Kidney epithelial cell (primary cell): ENCODE data around the gene EML4. TPM values are rescaled to one million over a fixed set of nuclear protein-coding genes. Genes with fewer than 3 reads are reported as not detected.

Experiments used
- DNase-seq: peaks from one replicate; pipeline ENCODE4 v3.0.0-alpha.2; 2010; ENCODE audit warnings: low read depth
- H3K27me3 ChIP-seq: 2 replicates; pipeline ENCODE4 v1.6.0; 2011; ENCODE audit warnings: low read length; ENCODE audit not compliant: control insufficient read depth, insufficient read depth
- H3K36me3 ChIP-seq: 2 replicates; pipeline ENCODE4 v1.5.1; 2011; ENCODE audit warnings: low read length; ENCODE audit not compliant: control insufficient read depth, insufficient read depth
- H3K4me3 ChIP-seq: 2 replicates; pipeline ENCODE4 v1.5.1; 2011; ENCODE audit warnings: low read depth, mild to moderate bottlenecking, control low read depth, low read length
- total RNA-seq: library from RNA; depleted of rRNA; stranded (reverse); fragments of >200 nt; gene quantifications from 2 replicates; pipeline ENCODE4 v1.2.3, GENCODE V29; 2015
- TF ChIP-seq, protein P1 (sequence below): IDR thresholded peaks from 2 replicates; pipeline ENCODE4 v1.5.1; 2011; ENCODE audit warnings: mild to moderate bottlenecking, moderate library complexity, low read length, control low read depth, inconsistent platforms; ENCODE audit not compliant: insufficient read depth, poor library complexity, severe bottlenecking

EML4 gene
- total RNA-seq, 1 donor from 2014 or later: 33.8 TPM

DNA sequence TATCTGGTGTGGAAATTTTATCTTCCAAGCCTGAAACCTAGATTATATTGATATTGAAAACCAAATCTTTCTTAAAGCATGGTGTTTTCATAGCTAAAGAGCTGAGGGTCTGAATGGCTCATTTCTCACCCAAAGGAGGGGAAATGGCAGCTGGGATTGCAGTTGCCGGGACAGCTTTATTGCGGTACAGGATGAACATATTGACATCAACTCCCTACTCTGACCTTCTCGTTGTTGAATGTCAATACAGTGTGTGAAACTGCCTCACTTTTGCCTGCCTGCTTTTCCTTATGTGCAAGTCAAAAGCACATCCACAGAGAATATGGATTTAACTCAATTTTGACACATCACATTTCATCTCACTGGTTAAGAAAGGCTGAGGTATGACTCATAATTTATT, 195.5 kb downstream of the EML4 start:
- Histone ChIP-seq H3K4me3 (no peak overlapping the region), H3K27me3 (no peaks in the 10 kb centered on the region), H3K36me3 (no peaks in the 10 kb centered on the region)
- TF ChIP-seq, protein P1, sequence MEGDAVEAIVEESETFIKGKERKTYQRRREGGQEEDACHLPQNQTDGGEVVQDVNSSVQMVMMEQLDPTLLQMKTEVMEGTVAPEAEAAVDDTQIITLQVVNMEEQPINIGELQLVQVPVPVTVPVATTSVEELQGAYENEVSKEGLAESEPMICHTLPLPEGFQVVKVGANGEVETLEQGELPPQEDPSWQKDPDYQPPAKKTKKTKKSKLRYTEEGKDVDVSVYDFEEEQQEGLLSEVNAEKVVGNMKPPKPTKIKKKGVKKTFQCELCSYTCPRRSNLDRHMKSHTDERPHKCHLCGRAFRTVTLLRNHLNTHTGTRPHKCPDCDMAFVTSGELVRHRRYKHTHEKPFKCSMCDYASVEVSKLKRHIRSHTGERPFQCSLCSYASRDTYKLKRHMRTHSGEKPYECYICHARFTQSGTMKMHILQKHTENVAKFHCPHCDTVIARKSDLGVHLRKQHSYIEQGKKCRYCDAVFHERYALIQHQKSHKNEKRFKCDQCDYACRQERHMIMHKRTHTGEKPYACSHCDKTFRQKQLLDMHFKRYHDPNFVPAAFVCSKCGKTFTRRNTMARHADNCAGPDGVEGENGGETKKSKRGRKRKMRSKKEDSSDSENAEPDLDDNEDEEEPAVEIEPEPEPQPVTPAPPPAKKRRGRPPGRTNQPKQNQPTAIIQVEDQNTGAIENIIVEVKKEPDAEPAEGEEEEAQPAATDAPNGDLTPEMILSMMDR: no peak
- DNase-seq: no peak

DNA sequence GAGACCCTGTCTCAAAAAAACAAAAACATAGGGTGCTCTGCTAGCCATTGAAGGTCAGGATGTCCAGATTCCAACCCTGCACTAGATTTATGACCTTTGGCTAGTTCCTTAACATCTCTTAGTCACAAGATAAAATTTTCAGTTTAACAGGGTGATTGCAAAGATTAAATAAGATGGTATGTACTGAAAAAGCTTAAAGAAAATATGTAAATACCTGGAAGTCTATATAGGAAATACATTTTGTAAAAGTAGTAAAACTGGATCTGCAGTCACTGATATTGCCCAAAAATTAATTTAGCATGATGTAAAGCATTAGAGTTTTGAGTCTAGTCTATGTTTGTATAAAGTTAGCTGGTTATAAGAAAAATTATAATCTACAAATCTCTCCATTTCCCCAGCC, 197.3 kb downstream of the EML4 start:
- DNase-seq: no peak
- Histone ChIP-seq H3K27me3 (no peaks in the 10 kb centered on the region), H3K36me3 (no peaks in the 10 kb centered on the region), H3K4me3 (no peak overlapping the region)
- TF ChIP-seq, protein P1: no peak

DNA sequence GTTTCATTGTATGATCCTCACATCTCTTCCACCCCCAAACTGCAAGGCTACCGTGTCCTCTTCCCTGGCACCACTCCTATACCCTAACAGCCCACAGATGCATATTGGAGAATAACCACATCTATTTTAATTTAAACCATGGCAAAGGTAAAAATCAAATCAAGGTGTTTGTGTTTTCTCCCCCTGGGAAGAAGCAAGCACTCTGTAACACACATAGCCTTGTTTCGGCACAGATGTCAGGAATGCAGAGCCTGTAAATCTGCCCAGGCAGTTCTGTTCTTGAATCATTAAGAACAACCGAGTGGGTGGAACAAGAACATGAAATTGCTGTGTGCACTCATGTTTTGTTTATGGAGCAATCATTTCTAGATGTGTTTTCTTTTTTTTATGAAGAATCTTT, 198.7 kb downstream of the EML4 start:
- no peak for DNase-seq
- TF ChIP-seq, protein P1: no peak
- no peaks in the 10 kb centered on the region for H3K27me3 ChIP-seq

DNA sequence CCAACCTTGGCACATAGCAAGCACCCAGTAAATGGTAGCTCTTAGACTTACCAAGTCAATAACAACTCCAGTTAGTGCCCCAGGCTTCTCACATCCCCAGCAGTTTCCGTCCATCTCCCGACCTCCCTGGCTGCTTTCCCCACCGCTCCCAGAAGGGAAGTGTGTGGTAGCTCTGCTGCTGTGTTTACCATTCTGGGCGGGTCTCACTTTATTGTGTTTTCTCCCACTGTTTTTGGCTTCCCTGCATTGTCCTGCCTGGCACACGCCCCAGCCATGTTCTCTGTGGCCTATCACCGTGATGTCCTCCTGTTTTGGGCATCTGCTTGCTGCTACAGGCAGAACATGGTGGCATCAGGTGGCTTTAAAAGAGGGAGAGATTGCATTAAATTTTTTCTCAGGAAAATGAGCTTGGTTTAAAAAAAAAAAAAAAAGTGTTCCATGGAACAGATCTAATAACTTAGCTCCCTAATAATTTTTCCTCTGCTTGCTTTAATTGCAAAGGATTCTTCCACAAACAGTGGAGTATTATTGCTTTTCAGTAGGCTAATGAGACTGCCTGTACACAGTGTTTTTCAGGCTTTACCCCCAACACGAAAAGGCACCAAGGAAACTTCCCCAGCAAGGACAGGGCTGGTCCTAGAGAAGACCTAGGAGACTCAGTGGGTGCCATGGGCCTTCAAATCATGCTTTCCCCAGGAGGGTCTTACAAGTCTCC, 199.8 kb downstream of the EML4 start:
- Histone ChIP-seq H3K4me3 (no peak overlapping the region), H3K27me3 (no peaks in the 10 kb centered on the region), H3K36me3 (no peaks in the 10 kb centered on the region)
- DNase-seq: no peak
- TF ChIP-seq, protein P1: no peak

More for the DNA sequence above, 198.7 kb downstream of the EML4 start:
- no peaks in the 10 kb centered on the region for H3K36me3 ChIP-seq
- H3K4me3 ChIP-seq: no peak overlapping the region

DNA sequence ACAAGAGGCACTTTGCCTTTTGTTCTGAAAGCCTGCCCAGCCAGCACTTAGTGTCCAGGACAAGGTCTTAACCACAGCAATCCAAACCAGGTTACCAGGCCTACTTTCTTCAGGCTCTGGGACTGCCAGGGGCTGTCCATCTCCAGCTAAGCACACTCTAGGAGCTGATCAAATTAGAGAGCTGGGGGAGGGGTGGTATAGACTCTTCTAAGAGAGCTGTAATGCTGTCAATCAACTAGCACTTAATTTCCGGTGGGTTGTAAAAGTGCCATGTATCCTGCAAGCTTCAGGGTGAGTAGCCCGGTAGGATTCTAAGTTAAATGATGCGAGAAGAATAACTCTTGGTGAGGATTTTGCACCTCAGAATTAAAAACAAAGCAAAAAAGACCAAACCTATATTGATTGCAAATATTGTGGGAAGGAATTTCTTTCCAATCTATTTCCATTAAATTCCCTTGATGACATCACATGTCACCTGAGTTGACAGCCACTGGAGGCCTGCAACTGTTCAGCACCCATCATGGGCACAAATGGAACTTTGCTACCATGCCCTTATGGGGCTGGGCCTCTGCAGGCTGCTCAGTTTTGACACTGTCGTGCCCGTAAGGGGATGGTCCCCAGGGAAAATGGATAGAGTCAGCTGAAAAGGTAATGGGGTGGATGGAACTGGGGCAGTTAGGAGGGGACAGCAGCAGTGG, 200.5 kb downstream of the EML4 start:
- TF ChIP-seq, protein P1: no peak
- H3K36me3 ChIP-seq: no peaks in the 10 kb centered on the region
- peak; percentile 55 for DNase-seq

More for the DNA sequence above, 200.5 kb downstream of the EML4 start:
- H3K27me3 ChIP-seq: no peaks in the 10 kb centered on the region
- no peak overlapping the region for H3K4me3 ChIP-seq
